PC-9 (cell line): ENCODE measurements around the gene ADH5. TPM values are rescaled to one million over a fixed set of nuclear protein-coding genes. Genes with fewer than 3 reads are reported as not detected.

Experiments
- BruUV-seq: library from RNA; stranded (reverse); fragments of 400-500 nt; replicated peaks from 2 replicates; lab custom pipeline; 2021; lab: Mats Ljungman, UMichigan
- CTCF ChIA-PET: fragments of 300-600 bp; sonication (Branson Sonifier 250); formaldehyde crosslinking; loops from one replicate; lab custom pipeline; 2022; ENCODE audit warnings: antibody characterized with exemption; lab: Charles Lee
- POLR2A ChIA-PET: fragments of 300-600 bp; sonication (Branson Sonifier 250); formaldehyde crosslinking; loops from one replicate; lab custom pipeline; 2022; ENCODE audit warnings: antibody characterized with exemption; ENCODE audit not compliant: unreplicated experiment; lab: Charles Lee
- DNase-seq, 2 experiments: peaks; one replicate each; pipeline versions ENCODE4 v3.0.0 to v3.0.0-alpha.2; 2015 to 2022; ENCODE audit warnings: mixed read lengths in 1 of 2
- H2AFZ ChIP-seq: fragments of 200-600 bp; sonication (generic); 2 replicates; pipeline ENCODE4 v1.8.1; 2017; ENCODE audit warnings: antibody characterized with exemption
- H3F3A ChIP-seq: fragments of 200-600 bp; sonication (generic); 2 replicates; pipeline ENCODE4 v1.8.1; 2017; ENCODE audit warnings: antibody characterized with exemption, mild to moderate bottlenecking, low read depth; ENCODE audit not compliant: insufficient read depth
- H3K27ac ChIP-seq: fragments of 200-600 bp; sonication (generic); 2 replicates; pipeline ENCODE4 v1.6.1; 2016; ENCODE audit warnings: mixed run types
- H3K27me3 ChIP-seq: fragments of 200-600 bp; sonication (generic); 2 replicates; pipeline ENCODE4 v1.6.1; 2016; ENCODE audit warnings: low read depth, mixed run types; ENCODE audit not compliant: insufficient read depth
- H3K36me3 ChIP-seq: fragments of 200-600 bp; sonication (generic); 2 replicates; pipeline ENCODE4 v1.6.1; 2016; ENCODE audit warnings: low read depth, mixed run types
- H3K4me1 ChIP-seq: fragments of 200-600 bp; sonication (generic); replicated peaks from 2 replicates; pipeline ENCODE4 v1.6.1; 2016; ENCODE audit warnings: mixed run types; ENCODE audit not compliant: insufficient read depth
- H3K4me2 ChIP-seq: fragments of 200-600 bp; sonication (generic); 2 replicates; pipeline ENCODE4 v1.6.1; 2017; ENCODE audit warnings: mixed run types
- H3K4me3 ChIP-seq: fragments of 200-600 bp; sonication (generic); 2 replicates; pipeline ENCODE4 v1.6.1; 2016; ENCODE audit warnings: mixed run types
- H3K79me2 ChIP-seq: fragments of 200-600 bp; sonication (generic); 2 replicates; pipeline ENCODE4 v1.6.1; 2017; ENCODE audit warnings: low read depth, mixed run types
- H3K9me2 ChIP-seq: fragments of 200-600 bp; sonication (generic); 2 replicates; pipeline ENCODE4 v1.8.1; 2017; ENCODE audit warnings: mild to moderate bottlenecking; ENCODE audit not compliant: insufficient read depth
- H3K9me3 ChIP-seq: fragments of 200-600 bp; sonication (generic); 2 replicates; pipeline ENCODE4 v1.8.1; 2016; ENCODE audit warnings: low read depth; ENCODE audit not compliant: insufficient read depth
- H4K20me1 ChIP-seq: fragments of 200-600 bp; sonication (generic); 2 replicates; pipeline ENCODE4 v1.8.1; 2017; ENCODE audit not compliant: insufficient read depth
- EZH2 ChIP-seq: fragments of 200-600 bp; sonication (generic); IDR thresholded peaks from 2 replicates; pipeline ENCODE4 v1.8.0; 2017; ENCODE audit warnings: antibody characterized with exemption, low read depth
- intact Hi-C: fragments of 100-400 bp; cut with micrococcal nuclease; formaldehyde crosslinking; loops from one replicate; pipeline ENCODE4 v1.10.0; 2022; ENCODE audit not compliant: unreplicated experiment
- total RNA-seq: library from RNA; stranded (reverse); gene quantifications from 2 replicates; pipeline ENCODE4 v1.2.3, GENCODE V29; 2021
- TF ChIP-seq, protein P1 (sequence below): fragments of 200-600 bp; sonication (generic); conservative IDR thresholded peaks from 2 replicates; pipeline ENCODE4 v1.6.1; 2017; ENCODE audit warnings: mixed run types, antibody characterized with exemption, mild to moderate bottlenecking, moderate library complexity

Gene ADH5
- total RNA-seq, 1 experiment from 2014 or later: 94.7 TPM

DNA sequence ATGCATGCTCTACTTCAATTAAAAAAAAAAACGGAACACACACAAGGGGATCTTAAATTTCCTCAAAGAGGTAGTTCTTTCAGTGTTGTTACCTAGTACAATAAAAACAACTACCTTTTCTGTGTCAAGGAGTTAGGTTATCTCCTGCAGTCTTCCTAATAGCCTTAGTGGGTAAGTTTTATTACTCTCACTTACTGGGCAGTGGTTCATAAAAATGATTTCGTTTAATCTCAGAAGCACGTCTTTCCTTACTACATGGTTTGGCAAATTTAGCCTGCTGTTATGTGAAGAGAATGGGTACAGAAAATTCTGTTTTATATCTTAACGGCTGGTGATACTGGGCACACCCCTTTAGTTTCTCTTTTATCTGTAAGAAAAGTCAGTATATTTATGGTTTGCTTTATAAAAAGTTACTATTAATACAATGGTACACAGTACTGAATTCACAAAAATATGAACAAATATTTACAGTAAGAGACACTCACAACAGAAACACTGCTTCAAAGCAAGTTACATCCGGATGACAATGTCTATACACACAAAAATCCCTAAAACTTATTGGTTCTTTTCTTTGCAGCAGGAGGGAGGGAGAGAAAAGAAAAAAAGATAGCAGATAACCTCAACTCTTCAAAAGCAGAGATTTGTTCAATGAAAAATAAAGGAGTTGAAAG lies 8.8 kb downstream of the ADH5 start:
- no TSS peak for BruUV-seq
- POLR2A ChIA-PET: interaction anchor here (0.6 kb wide), 1 partner anchor 532 kb away, joined by 3 read pairs; no protein-coding TSS in a partner anchor

GRCh38 chr4:99078931-99079624 lies 9.5 kb downstream of the ADH5 start:
- no peak for TF ChIP-seq EZH2
- TF ChIP-seq, protein P1, sequence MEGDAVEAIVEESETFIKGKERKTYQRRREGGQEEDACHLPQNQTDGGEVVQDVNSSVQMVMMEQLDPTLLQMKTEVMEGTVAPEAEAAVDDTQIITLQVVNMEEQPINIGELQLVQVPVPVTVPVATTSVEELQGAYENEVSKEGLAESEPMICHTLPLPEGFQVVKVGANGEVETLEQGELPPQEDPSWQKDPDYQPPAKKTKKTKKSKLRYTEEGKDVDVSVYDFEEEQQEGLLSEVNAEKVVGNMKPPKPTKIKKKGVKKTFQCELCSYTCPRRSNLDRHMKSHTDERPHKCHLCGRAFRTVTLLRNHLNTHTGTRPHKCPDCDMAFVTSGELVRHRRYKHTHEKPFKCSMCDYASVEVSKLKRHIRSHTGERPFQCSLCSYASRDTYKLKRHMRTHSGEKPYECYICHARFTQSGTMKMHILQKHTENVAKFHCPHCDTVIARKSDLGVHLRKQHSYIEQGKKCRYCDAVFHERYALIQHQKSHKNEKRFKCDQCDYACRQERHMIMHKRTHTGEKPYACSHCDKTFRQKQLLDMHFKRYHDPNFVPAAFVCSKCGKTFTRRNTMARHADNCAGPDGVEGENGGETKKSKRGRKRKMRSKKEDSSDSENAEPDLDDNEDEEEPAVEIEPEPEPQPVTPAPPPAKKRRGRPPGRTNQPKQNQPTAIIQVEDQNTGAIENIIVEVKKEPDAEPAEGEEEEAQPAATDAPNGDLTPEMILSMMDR: no peak
- ChIA-PET POLR2A (interaction anchor here (0.6 kb wide), 1 partner anchor 532 kb away, joined by 3 read pairs; no protein-coding TSS in a partner anchor), CTCF (no interaction called here)
- no peak overlapping the region for H3K4me3 ChIP-seq
- H3K36me3 ChIP-seq: peaks cover 26% of the 10 kb centered on the region
- peaks cover under 1% of the 10 kb centered on the region; the same call in 1 of the 2 replicates for H3K79me2 ChIP-seq
- H3K4me1 ChIP-seq: no peaks in the 10 kb centered on the region
- no peak overlapping the region for H2AFZ ChIP-seq
- no peaks in the 10 kb centered on the region for H3K9me2 ChIP-seq
- H3K4me2 ChIP-seq: no peak overlapping the region
- no peaks in the 10 kb centered on the region for H3F3A ChIP-seq
- no peaks in the 10 kb centered on the region for H4K20me1 ChIP-seq
- no peaks in the 10 kb centered on the region for H3K9me3 ChIP-seq
- intact Hi-C loops: no loop called here
- DNase-seq: no peak
- no peak overlapping the region for H3K27ac ChIP-seq
- BruUV-seq: no TSS peak
- H3K27me3 ChIP-seq: no peaks in the 10 kb centered on the region

More for the DNA sequence above, 8.8 kb downstream of the ADH5 start:
- no peak for TF ChIP-seq EZH2
- TF ChIP-seq, protein P1: no peak
- H3K36me3 ChIP-seq: peaks cover 31% of the 10 kb centered on the region
- CTCF ChIA-PET: no interaction called here
- H3K9me2 ChIP-seq: no peaks in the 10 kb centered on the region
- no peak overlapping the region for H2AFZ ChIP-seq
- intact Hi-C loops: no loop called here
- no peak for DNase-seq
- no peaks in the 10 kb centered on the region for H3K4me1 ChIP-seq
- no peaks in the 10 kb centered on the region for H4K20me1 ChIP-seq
- H3K79me2 ChIP-seq: peaks cover 4% of the 10 kb centered on the region; the same call in 1 of the 2 replicates
- H3K27ac ChIP-seq: no peak overlapping the region
- no peaks in the 10 kb centered on the region for H3K27me3 ChIP-seq
- H3F3A ChIP-seq: no peaks in the 10 kb centered on the region
- no peak overlapping the region for H3K4me3 ChIP-seq
- no peaks in the 10 kb centered on the region for H3K9me3 ChIP-seq
- no peak overlapping the region for H3K4me2 ChIP-seq

DNA sequence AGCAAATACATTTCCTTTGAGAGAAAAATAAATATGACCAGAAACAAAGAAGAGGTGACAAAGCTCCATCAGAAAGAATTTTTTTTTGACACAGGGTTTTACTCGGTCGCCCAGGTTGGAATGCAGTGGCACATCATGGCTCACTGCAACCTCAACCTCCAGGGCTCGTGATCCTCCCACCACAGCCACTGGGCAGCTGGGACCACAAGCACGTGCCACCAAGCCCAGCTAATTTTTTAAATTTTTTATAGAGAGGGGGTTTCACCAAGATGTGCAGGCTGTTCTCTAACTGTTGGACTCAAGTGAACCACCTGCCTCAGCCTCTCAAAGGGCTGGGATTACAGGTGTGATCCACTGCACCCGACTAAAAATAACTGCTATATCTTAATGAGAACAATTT lies 10.3 kb downstream of the ADH5 start:
- no peak overlapping the region for H2AFZ ChIP-seq
- H3K36me3 ChIP-seq: peaks cover 22% of the 10 kb centered on the region
- TF ChIP-seq EZH2: no peak
- TF ChIP-seq, protein P1: no peak
- no peaks in the 10 kb centered on the region for H3K9me3 ChIP-seq
- H3K4me1 ChIP-seq: no peaks in the 10 kb centered on the region
- ChIA-PET POLR2A (no interaction called here), CTCF (no interaction called here)
- H3K4me3 ChIP-seq: no peak overlapping the region
- no peak overlapping the region for H3K27ac ChIP-seq
- H3K4me2 ChIP-seq: no peak overlapping the region
- no peaks in the 10 kb centered on the region for H3K27me3 ChIP-seq
- no peaks in the 10 kb centered on the region for H3K79me2 ChIP-seq
- BruUV-seq: no TSS peak
- H3K9me2 ChIP-seq: no peaks in the 10 kb centered on the region
- DNase-seq: no peak
- no peaks in the 10 kb centered on the region for H3F3A ChIP-seq
- H4K20me1 ChIP-seq: no peaks in the 10 kb centered on the region
- intact Hi-C loops: no loop called here
